Adrenal gland (tissue), 12 donors: ENCODE results near the gene CSNK2A3. TPM values are rescaled to one million over a fixed set of nuclear protein-coding genes. Genes with fewer than 3 reads are reported as not detected.

Source experiments
- DNase-seq, 7 donors: peaks; one replicate each; pipeline ENCODE4 v3.0.0-alpha.2; 2019 to 2020
- H3K27ac ChIP-seq, 5 donors: fragments of 200-600 bp; sonication (generic) in 4 of 5; 1 replicate in 3 of 5; 2 replicates in 2 of 5; pipeline versions ENCODE4 v1.5.1 to v1.8.0; 2016 to 2020; ENCODE audit warnings: mild to moderate bottlenecking in 1 of 5
- H3K27me3 ChIP-seq: fragments of 200-600 bp; 2 replicates; pipeline ENCODE4 v1.8.0; 2021
- H3K36me3 ChIP-seq, 2 donors: fragments of 200-600 bp; replicated peaks in 1 of 2; 1 replicate in 1 of 2; 2 replicates in 1 of 2; pipeline versions ENCODE4 v1.5.1 to v1.8.0; 2018 to 2022
- H3K4me1 ChIP-seq, 2 donors: fragments of 200-600 bp; replicated peaks in 1 of 2; 1 replicate in 1 of 2; 2 replicates in 1 of 2; pipeline versions ENCODE4 v1.5.1 to v1.8.0; 2018 to 2021
- H3K4me3 ChIP-seq, 4 donors: fragments of 200-600 bp; sonication (generic) in 3 of 4; one replicate each; pipeline ENCODE4 v1.5.1; 2016 to 2018
- H3K9me3 ChIP-seq, 3 donors: fragments of 200-600 bp; sonication (generic) in 1 of 3; replicated peaks in 1 of 3; 1 replicate in 2 of 3; 2 replicates in 1 of 3; pipeline versions ENCODE4 v1.5.1 to v1.8.0; 2016 to 2021
- POLR2A ChIP-seq, 2 donors: fragments of 450-650 bp; IDR thresholded peaks; one replicate each; pipeline ENCODE4 v1.6.1; 2017; ENCODE audit warnings: antibody characterized with exemption in 2 of 2, mild to moderate bottlenecking in 2 of 2, moderate library complexity in 1 of 2
- WGBS, 4 donors: extraction: QIAGEN DNeasy Blood & Tissue Kit in 2 of 4; methylation state at CpG; one replicate each; pipeline versions ENCODE4 v1.1.5 to v1.1.7; 2013 to 2017; 5-methylcytosine and 5-hydroxymethylcytosine counted together
- intact Hi-C, 2 donors: fragments of 100-400 bp; cut with DNase I; formaldehyde crosslinking; loops; one replicate each; pipeline versions ENCODE4 v1.14.1 to v1.15.0; 2022 to 2023
- polyA plus RNA-seq, 3 donors: library from polyadenylated mRNA; stranded (reverse); fragments of 200-250 nt in 2 of 3; fragments of 350-450 nt in 1 of 3; fragmentation: Illumina TruSeq in 1 of 3; extraction: RNeasy Lipid Tissue Mini Kit (QIAGEN cat#74804) in 1 of 3; gene quantifications; one replicate each; pipeline ENCODE4 v1.2.3, GENCODE V29; 2013 to 2014
- total RNA-seq, 9 donors: library from RNA; depleted of rRNA in 4 of 9; stranded (reverse); fragments of >200 nt in 4 of 9; fragments of 120-200 nt in 1 of 9; fragmentation: NEBNext Ultra II Directional in 1 of 9; extraction: Animal tissue kit (Norgen Biotek cat#: 25700) in 1 of 9; gene quantifications; one replicate each; pipeline versions ENCODE4 v1.1.0 to v1.2.4, GENCODE V29; 2013 to 2023
- TF ChIP-seq, protein P1 (sequence below), 6 experiments: fragments of 450-650 bp in 4 of 6; fragments of 200-600 bp in 2 of 6; sonication (generic) in 1 of 6; IDR thresholded peaks; 1 replicate in 5 of 6; 2 replicates in 1 of 6; pipeline versions ENCODE4 v1.5.1 to v1.8.0; 2016 to 2021; ENCODE audit warnings: antibody characterized with exemption in 6 of 6, mild to moderate bottlenecking in 2 of 6, moderate library complexity in 1 of 6
- donor health status: healthy with polysubstance abuse.
- donor health status: Bipolar disorder and iron deficiency.
- donor health status: DM: yes; HTN: yes; CAD: no.
- donor health status: DM: no; HTN: no; CAD: no.
- donor health status: DM: no; HTN: no; CAD: no.
- donor health status: DM: yes; HTN: yes; CAD: no.

Gene CSNK2A3
- total and polyA plus RNA-seq, 12 donors = 0.07 to 2.7 (median 0.54) TPM; not detected in 1

GRCh38 chr11:11389238-11389637 lies 36.2 kb upstream of the CSNK2A3 start:
- H3K27me3 ChIP-seq = no peaks in the 10 kb centered on the region
- H3K4me1 ChIP-seq = no peaks in the 10 kb centered on the region
- H3K9me3 ChIP-seq = no peaks in the 10 kb centered on the region
- no peaks in the 10 kb centered on the region for H3K36me3 ChIP-seq
- 54 to 74% (median 65%) methylated on average over 4 of the region's 4 CpGs for WGBS, 4 donors
- H3K27ac ChIP-seq = no peak overlapping the region
- peak; percentile 44 to 75 (median 67) for DNase-seq
- intact Hi-C loops = loop anchor here in 1 of 2 donors (10.0 kb wide), 1 partner anchor 396 kb away; no protein-coding TSS in a partner anchor
- TF ChIP-seq, protein P1, sequence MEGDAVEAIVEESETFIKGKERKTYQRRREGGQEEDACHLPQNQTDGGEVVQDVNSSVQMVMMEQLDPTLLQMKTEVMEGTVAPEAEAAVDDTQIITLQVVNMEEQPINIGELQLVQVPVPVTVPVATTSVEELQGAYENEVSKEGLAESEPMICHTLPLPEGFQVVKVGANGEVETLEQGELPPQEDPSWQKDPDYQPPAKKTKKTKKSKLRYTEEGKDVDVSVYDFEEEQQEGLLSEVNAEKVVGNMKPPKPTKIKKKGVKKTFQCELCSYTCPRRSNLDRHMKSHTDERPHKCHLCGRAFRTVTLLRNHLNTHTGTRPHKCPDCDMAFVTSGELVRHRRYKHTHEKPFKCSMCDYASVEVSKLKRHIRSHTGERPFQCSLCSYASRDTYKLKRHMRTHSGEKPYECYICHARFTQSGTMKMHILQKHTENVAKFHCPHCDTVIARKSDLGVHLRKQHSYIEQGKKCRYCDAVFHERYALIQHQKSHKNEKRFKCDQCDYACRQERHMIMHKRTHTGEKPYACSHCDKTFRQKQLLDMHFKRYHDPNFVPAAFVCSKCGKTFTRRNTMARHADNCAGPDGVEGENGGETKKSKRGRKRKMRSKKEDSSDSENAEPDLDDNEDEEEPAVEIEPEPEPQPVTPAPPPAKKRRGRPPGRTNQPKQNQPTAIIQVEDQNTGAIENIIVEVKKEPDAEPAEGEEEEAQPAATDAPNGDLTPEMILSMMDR (IDR thresholded peaks at IDR 0.05) = no peak
- no peak for TF ChIP-seq POLR2A (IDR thresholded peaks at IDR 0.05)
- H3K4me3 ChIP-seq = no peak overlapping the region

- Histone ChIP-seq H3K9me3 (no peaks in the 10 kb centered on the region), H3K27ac (no peak overlapping the region), H3K27me3 (no peaks in the 10 kb centered on the region), H3K36me3 (no peaks in the 10 kb centered on the region), H3K4me1 (no peaks in the 10 kb centered on the region), H3K4me3 (no peak overlapping the region)
- no peak for TF ChIP-seq POLR2A (IDR thresholded peaks at IDR 0.05)
- TF ChIP-seq, protein P1 (IDR thresholded peaks at IDR 0.05) = no peak
- WGBS, 4 donors = 87 to 90% (median 88%) methylated on average over 9 to 10 of the region's 10 CpGs
- DNase-seq = no peak
- intact Hi-C loops = loop anchor here in 1 of 2 donors (10.0 kb wide), 1 partner anchor 397 kb away; no protein-coding TSS in a partner anchor
Measured at GRCh38 chr11:11387622-11388305, 34.7 kb upstream of the CSNK2A3 start.

GRCh38 chr11:11387207-11387606 lies 34.2 kb upstream of the CSNK2A3 start:
- 66 to 84% (median 75%) methylated on average over 4 of the region's 4 CpGs for whole genome bisulfite sequencing, 4 donors
- no peaks in the 10 kb centered on the region for H3K4me1 ChIP-seq

GRCh38 chr11:11384829-11385228 lies 31.8 kb upstream of the CSNK2A3 start:
- TF ChIP-seq POLR2A (IDR thresholded peaks at IDR 0.05) = no peak
- TF ChIP-seq, protein P1 (IDR thresholded peaks at IDR 0.05) = no peak
- WGBS, 4 donors = 94 to 100% (median 96%) methylated on average over 2 of the region's 2 CpGs
- intact Hi-C loops = loop anchor here in 1 of 2 donors (10.0 kb wide), 1 partner anchor 400 kb away; no protein-coding TSS in a partner anchor

More at GRCh38 chr11:11387207-11387606, 34.2 kb upstream of the CSNK2A3 start:
- DNase-seq = no peak
- intact Hi-C loops = loop anchor here in 1 of 2 donors (10.0 kb wide), 1 partner anchor 398 kb away; no protein-coding TSS in a partner anchor
- H3K27me3 ChIP-seq = no peaks in the 10 kb centered on the region
- H3K9me3 ChIP-seq = no peaks in the 10 kb centered on the region
- H3K4me3 ChIP-seq = no peak overlapping the region
- no peak overlapping the region for H3K27ac ChIP-seq
- TF ChIP-seq, protein P1 (IDR thresholded peaks at IDR 0.05) = no peak
- TF ChIP-seq POLR2A (IDR thresholded peaks at IDR 0.05) = no peak
- H3K36me3 ChIP-seq = no peaks in the 10 kb centered on the region

More at GRCh38 chr11:11384829-11385228, 31.8 kb upstream of the CSNK2A3 start:
- Histone ChIP-seq H3K27ac (no peak overlapping the region), H3K9me3 (no peaks in the 10 kb centered on the region), H3K27me3 (no peaks in the 10 kb centered on the region), H3K4me1 (peaks cover 0 to 8% of the 10 kb centered on the region in 2 donors), H3K4me3 (no peak overlapping the region), H3K36me3 (no peaks in the 10 kb centered on the region)
- DNase-seq = no peak
